Hippocampal formation (tissue), 2 donors: ENCODE measurements around the gene GPX5.

Source experiments
- DNase-seq, 2 donors: peaks; one replicate each; lab custom pipeline; 2025; lab: John Stamatoyannopoulos, UW

Gene GPX5

GRCh38 chr6:28555136-28555535 is 29.5 kb downstream of the GPX5 start:
- DNase-seq, result no peak

DNA sequence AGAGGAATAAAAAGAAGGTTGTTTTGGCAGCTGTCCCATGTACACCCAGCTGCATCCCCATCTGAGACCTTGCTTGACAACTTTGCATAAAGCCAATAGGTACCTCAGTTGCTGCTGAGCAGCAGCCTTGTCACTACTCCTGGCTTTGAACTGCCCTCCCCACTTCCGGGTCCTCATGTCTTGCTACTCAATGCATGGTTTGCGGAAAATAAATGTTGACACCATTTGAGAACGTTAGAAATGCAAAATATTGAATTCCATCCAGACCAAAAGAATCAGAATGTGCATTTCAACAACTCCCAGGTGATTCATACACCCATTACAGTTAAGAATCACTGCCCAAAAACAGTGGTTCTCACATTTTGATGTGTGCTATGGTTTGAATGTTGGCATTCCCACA is 32.9 kb downstream of the GPX5 start:
- no peak for DNase-seq

- DNase-seq, result no peak
These were observed 37.9 kb downstream of the GPX5 start for GRCh38 chr6:28563430-28564095.

DNA sequence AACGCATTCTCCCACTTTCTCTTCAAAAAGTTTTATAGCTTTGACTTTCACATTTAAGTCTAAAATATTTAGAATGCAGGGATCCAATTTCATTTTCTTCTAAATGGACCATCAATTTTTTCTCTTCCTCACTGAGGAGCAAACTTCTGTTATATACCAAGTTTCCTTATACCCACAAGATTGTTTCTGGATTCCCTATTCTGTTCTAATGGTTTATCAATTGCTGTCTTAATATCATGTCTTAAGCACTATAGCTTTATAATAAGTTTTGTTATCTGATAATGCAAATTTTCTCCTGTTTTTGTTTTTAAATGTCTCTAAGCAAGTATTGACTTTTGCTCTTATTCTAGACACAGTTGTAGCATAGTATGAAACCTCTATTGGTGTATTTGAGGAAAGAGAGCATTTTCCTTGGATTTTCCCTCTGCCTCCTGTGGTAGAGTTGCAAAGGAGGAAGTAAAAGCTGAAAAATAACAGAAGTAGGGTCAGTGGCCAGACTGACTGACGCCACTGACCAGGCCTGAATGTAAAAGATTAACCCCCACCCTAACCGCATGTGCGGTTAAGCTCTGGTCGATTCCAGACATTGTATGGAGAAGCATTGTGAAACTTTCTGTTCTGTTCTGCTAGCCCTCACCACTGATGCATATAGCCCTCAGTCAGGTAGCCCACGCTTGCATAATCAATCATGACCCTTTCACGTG is 40.3 kb downstream of the GPX5 start:
- DNase-seq, result no peak

DNA sequence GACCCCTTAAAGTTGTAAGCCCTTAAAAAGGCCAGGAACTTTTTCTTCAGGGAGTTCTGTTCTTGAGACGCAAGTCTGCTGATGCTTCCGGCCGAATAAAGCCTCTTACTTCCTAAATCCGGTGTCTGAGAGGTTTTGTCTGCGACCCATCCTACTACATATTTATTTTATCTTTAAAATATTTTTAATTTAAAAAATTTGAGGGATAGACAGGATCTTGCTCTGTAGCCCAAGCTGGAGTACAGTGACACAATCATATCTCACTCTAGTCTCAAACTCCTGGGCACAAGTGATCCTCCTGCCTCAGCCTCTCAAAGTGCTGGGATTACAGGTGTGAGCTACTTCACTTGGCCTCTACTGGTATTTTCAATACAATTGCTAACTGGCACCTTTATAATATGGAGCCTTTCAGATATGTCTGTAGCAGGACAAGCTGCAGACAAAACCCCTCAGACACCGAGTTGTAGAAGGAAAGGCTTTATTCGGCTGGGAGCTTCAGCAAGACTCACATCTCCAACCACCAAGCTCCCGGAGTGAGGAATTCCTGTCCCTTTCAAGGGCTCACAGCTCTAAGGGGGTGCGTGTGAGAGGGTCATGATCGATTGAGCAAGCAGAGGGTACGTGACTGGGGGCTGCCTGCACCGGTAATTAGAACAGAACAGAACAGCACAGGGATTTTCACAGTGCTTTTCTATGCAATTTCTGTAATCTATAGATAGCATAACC is 41.0 kb downstream of the GPX5 start:
- no peak for DNase-seq

DNA sequence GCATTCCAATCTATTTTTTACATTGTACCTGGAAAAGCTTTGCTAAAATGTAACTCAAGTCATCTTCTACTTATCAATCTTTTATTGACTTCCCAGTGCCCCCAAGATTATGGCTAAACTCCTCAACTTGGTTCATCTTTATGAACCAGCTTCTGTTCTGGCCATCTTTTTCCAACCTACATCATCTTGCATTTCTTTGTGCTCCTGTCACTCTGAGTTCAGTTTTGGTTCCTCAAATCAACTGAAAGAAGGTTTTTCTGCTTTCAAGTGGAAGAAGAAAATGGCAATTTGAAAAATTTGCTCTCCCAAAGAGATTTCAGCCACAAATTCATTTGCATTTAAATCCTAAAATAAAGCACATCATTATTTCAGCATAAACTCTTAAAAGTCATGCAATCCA is 41.8 kb downstream of the GPX5 start:
- no peak for DNase-seq

DNA sequence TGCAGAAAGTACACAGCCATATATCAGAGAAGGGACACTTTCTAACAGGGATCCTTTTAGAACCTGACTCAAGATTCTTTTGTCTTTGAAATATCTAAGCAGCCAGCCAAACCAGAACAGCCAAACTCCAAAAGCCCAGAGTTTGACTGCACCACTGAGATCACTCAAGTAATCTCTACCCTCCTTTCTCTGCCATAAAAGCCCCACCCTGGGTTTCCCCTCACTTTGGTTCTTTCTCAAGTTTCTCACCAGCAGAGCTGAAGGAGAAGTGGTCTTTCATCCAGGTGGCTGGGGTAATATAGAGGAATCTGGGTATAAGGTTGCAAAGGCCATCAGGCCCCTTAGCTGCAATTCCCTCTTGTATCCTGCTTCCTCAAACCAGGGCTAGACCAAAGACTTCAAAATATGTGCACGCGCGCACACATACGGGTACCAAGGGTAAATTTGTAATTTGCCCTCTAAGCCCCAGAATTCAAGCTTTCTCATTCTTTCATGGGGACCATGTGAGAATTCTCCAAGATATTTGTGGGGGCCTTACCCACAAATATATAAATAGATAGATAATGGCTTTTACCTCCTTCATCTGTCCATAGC is 42.9 kb downstream of the GPX5 start:
- no peak for DNase-seq

DNA sequence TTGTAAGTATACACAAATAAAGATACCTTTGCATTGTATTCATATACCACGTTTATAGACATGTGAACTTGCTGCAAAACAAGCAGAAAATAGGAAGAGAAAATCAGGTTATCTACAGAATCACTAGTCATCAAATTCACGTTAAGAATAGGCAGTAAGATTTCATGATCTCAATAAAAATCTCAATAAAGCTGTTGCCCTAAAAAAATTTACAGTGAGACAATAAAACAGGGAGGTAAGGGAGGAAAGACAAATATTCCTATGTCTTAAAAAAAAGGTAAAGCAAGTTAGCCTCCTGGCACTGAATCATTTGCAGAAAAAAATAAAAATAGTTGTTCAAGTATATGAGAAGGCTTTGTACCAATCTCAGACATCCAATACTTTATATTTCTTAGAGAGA is 44.1 kb downstream of the GPX5 start:
- no peak for DNase-seq

DNA sequence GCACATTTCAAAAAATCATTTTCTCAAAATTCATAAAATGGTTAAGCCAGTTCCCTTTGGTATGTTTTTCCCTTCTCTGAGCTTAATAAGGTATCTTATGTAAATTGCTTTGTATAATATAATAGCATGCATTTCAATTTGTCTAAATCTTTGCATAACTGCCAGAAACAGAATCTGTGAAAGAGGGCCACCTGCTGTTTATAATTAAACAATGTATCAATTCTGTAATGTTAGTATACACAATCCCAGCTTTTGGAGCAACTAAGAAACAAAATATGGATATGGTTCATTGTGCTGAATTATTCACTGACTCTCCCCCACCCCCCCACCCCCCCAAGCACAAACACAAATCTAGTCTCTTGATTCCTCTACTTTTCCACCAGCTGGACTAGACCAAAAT is 54.8 kb downstream of the GPX5 start:
- DNase-seq, result no peak

DNA sequence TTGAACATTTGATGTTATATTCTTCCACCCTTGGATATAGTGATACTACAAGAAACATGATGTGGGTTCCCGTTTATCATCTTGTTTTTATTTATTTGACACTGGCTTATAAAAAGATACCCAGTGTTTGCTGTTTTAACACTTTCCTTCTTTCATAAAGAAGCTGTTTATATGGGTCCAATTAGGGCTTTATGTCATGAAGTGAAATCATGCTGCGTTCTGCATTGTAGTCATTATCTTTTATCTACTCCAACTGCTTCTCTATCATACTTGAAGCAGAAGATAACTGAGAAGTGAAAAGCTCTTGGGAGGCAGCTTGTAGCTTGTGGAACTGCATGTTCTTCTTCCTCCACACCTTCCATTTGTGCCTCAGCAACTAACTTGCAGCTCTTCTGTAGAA is 57.8 kb downstream of the GPX5 start:
- no peak for DNase-seq
